HG02759 (cell line): Measurements from ENCODE around the gene CEP164.

ENCODE experiments used
- ATAC-seq: cut with Tn5 transposase; IDR thresholded peaks from one replicate; pipeline ENCODE4 v1.9.1; 2021; ENCODE audit warnings: mild to moderate bottlenecking, moderate library complexity; ENCODE audit not compliant: unreplicated experiment

The CEP164 gene

DNA sequence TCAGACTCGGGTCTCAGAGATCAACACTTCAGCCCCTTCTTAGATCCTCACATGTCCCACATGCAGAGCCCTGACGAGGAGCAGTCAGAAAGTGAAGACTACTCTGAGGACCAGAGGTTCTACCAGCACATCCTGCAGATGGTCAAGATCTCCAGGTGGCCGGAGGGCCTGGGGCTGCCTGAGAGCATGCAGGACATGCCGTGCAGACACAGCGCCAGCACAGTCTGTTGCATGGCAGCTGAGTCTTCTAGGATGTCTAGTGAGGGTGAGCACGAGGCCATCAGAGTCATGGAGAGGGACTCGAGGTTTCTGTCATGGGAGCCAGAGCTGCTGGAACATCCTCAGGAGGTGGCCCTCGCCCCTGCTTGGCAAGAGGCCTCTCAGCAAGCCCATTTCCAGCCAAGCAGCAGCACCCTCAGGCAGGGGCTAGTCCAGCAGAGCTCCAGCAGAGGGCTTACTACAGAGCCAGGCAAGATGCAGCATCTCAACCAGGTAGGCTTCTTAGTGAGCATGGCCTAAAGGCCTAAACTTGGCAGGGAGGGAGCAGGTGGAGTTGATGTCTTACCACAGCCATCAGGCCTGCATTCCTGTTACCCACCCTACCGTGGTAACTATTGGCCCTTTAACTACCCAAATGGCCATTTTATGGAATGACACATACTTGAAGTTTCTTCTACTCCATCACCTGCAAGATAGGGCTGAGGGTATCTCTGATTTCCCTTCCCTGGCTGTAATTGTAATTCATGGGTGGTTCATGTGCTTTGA is 28.7 kb downstream of the CEP164 start:
- no peak for ATAC-seq

DNA sequence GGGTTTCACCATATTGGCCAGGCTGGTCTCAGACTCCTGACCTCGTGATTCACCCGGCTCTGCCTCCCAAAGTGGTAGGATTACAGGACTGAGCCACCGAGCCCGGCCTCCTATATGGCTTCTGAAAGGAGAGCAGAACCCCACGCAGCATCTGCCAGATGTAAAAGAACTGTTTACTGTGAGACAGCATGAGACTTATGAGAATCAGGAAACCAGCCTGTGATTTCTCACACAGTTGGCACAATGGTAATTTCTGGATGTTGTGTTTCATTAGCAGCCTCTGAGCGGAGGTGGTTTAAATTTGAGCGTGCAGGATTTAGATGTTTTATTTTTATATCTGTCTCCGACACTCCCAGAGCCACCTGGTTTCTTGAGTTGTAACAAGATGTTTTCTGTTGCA is 33.8 kb downstream of the CEP164 start:
- ATAC-seq: no peak

DNA sequence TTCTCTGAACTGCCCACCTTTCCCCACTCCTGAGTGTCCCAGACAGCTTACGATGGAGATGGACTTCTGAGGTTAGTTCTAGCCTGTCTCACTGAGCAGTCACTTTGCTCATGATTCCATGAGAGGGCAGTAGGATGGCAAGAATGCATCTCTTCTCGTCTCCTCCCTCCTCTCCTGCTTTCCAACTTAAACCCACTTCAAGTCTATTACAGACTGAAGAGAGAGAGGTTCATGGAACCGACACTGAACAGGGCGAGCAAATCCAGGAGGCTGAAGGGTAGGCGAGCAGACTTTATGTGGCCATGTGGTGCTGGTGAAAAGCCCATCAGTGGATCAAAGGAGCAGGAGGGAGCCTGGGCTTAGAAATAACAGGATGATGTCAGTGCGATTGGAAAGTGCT is 38.6 kb downstream of the CEP164 start:
- ATAC-seq: no peak

DNA sequence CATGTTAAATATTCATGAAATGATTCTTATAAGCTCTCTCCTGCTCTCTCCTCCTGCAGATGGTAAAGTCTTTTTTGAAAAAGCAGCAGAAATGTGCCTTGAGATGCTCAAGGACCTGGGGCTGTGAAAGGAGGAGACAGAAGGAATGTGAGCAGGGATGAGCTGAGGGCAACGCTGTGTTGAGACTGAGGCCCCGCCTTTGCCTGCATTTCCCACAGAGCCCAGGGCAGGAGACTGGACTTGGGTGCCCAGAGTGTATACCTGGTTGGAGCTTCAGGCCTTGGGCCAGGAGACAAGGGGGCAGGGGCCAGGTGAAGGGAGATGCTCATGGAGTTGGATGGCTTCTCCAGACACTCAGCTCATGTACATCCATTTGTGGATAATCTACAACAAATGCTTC is 39.2 kb downstream of the CEP164 start:
- ATAC-seq: no peak

DNA sequence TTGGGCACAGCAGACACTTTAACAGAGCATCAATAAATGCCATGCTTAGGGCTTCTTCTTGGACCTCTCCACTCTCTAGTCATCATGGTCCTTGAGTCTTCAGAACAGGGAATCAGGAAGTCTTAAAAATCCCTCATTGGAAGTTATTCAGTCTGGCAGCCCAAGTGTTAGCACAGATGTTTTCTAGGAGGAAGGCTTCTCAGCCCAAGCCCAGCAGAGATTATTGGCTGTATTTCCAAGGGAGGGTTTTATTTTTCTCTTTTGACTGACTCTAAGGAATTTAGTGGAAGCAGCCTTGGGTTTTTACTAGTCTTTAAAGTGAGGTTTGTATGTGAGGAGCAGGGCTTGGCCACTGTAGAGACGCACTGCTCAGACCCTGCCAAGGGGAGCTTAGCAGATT is 41.9 kb downstream of the CEP164 start:
- no peak for ATAC-seq

DNA sequence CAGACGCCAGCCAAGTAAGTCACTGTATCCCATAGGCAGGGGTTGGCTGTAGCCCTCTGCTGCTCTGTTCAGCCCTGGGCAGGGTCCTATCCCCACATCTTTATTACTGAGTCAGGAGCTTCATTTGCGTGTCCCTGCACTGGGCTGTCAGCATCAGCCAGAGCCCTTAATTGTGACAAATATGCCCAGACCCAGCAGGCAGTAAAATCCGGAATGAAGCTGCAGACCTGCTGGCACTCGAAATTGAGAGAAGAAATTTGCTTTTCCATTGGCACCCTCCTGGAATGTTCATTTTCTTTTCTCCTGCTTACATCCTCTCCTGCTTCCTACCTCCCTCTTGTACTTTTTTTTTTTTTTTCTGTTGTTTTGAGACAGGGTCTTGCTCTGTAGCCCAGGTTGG is 43.8 kb downstream of the CEP164 start:
- ATAC-seq: no peak

DNA sequence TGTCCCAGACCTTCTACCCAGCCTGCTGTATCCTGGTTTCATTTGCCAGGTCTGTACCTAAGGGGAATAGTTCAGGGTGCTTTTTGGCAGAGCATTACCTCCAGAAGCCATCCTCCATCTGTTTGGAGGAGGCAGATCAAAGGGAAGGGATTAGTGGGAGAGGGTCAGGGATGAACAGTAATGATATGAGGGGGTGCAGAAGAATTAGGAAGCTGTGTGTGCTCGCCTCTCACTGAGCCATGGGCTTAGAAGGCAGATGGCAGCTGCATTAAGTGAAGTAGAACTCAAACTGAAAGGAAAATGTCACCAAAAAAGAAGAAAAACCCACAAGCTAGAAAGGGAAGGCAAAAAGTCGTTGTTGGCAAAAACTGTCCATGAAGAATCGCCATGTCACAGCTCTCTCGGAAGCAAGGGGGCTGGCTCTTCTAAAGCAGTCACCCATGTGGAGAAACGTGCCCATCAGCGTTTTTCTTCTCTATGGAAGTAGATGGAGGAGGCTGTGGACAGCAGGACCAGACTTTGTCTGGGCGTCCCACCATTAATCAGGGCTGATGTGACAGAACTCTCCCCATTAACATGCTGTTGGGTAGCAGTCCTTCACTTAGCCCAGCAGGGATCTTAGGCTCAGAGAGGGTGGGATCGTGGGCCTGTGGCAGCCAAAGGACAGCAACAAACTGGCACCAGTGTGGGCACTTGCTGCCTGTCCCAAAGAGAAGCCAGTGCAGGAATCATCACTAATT is 46.8 kb downstream of the CEP164 start:
- ATAC-seq: no peak

DNA sequence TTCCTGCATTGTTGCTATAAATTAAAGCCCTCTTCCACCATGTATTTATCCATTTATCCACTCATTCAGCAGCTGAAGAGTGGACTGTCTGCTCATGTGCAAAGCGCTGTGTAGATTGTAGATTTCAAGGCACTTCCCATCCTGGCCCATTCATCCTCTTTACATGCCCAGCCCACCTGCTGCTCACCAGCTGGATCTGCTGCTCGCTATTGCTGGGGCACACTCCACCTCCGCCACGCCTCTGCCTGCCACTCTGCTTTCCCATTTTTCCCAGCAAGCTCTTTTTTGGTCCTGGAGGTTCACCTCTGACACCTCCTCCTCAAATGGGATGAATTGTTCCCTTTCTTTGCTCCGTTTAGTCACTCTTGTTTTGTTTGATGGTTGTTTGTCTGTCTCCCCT is 48.3 kb downstream of the CEP164 start:
- ATAC-seq: no peak

DNA sequence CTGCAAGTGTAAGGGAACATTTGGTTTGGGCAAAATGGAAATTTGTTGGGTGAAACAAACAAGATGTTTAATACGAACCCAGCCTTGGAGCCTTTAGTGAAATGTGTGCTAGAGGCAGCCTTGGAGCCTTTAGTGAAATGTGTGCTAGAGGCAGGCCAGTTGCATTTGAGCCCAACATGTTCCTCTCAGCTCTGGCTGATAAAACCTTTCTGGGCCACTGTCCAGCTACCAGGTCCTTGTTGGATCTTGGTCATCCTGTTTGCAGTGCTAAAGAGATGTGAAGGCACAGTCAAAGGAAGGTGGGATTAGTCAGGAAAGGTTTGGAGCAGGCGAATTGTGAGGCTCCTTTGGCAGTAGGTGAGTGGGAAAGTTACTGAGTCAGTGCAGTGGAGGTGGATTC is 48.9 kb downstream of the CEP164 start:
- no peak for ATAC-seq

DNA sequence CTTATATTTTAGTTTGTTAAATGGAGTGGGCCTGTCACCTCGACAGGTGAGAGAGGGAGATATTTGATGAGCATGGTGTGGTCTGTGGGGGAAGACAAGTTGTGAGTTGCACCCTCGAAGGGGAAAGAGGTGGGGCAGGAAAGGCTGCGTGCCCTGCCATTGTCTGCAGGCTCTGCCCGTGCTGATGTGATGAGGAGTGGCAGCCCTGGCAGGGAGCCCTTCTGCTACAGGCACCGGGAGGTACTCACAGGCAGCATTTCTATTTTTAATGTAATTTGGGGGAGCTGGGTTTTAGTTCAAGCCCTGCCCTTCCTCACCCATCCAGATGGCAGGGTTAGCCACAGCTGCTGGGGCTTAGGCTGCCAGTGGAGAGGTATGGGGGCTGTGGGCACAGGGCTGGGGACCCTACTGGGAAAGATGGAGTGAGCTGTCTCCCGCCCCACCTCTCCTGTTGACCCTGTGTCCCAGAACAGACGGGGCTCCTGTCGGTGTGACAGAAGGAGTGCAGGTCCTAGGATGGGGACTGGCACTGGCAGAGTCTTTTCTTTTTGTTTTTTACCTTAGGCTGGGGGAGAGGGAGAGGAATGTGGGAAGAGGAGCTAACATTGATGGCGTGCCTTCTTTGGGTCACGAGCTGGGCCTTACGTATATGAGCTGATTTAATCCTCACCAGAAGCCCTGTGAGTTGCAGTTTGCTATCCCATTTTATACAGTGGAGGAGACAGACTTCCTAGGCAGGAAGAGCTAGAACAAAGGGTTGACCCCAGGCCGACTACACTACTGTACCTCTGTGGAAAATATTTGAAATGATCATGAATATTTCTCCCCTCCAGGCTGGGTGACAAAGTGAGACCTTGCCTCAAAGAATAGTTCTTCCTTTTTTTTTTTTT is 51.6 kb downstream of the CEP164 start:
- no peak for ATAC-seq

DNA sequence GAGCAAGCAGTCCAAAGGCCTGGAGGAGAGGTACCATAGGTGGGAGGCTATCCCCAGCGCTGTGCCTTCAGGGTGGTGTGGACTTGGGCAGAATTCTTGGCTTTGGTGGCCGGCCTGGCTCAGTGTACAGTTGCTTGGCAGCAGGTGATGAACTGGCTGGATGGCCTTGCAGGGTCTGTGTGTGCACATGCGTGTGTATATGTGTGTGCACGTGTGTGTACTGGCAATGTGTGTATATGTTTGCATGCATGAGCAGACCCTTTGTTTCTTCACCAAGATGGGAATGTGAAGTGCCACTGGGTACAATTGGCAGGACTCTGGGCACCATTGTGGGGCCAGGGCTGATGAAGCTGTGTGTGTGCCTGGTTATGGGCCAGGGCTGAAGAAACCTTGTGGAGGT is 53.0 kb downstream of the CEP164 start:
- ATAC-seq: no peak

DNA sequence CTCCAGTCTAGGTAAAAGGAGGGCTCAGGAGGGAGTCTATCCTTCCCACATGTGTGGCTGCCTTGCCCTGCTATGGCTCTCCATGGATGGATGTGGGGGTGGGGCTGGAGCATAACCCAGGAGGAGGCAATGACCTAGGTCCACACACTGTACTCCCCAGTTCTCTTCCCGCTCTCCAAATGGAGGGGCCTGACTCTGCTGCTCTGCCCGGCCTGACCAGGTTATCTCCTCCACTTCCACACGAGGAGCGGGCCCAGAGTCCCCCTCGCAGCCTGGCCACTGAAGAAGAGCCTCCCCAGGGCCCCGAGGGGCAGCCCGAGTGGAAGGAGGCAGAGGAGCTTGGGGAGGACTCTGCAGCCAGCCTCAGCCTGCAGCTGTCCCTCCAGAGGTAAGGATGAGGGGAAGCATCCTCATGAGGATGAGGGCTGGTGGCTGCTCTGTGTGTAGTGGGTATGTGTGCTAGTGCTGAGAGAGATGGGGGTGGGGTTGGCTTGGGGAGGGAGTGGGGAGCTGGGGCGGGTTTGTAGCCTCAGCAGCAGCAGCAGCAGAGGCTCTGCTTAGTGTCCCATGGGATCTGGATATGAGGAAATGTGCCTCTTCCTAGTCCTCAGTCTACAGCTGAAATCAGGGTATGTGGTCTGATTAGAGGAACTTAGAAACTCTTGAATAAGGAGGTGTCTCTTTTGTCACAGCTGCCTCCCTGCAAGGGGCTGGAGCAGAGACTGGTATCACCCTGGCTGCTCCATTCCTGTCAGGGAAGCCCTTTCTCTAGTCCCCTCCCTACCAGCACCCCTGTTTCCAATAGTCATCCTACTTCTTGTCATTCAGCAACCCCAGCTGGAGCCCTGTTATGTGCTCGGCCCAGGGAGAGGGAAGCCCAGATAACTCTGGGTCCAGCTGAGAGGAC is 54.1 kb downstream of the CEP164 start:
- no peak for ATAC-seq

DNA sequence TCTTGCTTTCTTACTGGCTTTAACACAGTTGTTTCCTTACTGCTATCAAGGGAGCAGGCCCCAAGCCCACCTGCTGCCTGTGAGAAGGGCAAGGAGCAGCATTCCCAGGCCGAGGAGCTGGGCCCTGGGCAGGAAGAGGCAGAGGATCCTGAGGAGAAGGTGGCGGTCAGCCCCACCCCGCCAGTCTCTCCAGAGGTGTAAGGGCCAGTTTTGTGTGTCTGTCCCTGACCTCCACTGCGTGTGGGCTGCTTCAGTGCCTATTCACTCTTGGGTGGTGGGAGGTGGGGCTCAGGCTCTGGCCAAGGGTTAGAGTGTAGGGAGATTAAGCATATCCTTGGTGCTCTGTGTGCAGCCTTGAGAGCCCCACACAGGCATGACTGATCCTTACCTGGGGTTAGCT is 55.1 kb downstream of the CEP164 start:
- ATAC-seq: no peak

DNA sequence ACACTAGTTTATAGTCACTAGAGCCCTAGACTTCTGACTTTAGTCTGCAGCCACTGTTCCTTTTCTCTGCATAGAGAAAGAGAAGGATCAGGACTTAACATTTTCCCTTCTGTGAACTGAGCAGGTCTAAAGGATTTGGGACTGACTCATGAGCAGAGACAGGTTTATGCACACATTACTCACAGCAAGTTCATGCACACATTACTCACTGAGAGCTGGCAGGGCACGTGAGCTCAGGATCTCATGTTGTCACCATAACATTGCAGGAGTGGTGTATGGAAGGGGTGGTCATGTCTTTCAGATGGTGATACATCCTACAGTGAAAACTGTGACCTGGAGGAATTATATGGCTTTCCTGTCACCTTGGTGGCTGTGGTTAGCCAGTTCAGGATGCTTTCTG is 56.4 kb downstream of the CEP164 start:
- ATAC-seq: no peak

DNA sequence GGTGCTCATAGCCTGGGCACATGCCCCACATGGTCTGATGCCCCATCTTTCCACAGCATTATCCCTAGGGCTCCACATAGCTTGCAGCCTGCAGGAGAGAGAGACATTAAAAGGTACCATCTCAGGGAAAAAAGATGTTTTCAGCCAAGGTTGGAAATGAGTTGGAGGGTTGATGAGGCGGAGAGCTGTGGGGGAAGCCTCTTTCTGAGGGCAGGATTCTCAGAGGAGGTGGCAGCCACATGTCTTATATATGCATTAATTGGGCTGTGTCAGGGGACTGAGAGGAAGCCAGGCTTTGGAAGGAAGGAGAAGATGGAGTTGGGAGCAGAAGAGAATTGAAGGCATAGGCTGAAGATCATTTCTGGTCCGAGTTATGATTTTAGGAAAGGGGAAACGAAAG is 57.8 kb downstream of the CEP164 start:
- no peak for ATAC-seq

DNA sequence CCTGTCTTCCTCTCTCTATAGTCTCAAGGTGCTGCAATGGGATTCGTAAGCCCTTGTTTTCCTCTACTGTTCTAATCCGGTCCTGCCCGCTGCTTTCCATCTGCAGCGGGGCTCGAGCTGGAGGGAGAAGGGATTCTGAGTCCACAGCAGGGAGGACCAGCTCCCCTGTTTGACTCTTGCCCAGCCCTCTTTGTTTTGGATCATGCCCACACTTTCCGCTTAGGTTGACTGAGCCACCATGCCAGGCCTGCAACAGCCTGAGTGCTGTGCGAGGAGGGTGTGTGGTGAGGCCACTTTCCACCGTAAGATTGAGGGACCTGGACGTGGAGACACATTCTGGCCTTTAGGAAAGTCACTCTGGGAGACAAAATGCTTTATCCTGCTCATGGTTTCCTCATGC is 58.3 kb downstream of the CEP164 start:
- no peak for ATAC-seq

DNA sequence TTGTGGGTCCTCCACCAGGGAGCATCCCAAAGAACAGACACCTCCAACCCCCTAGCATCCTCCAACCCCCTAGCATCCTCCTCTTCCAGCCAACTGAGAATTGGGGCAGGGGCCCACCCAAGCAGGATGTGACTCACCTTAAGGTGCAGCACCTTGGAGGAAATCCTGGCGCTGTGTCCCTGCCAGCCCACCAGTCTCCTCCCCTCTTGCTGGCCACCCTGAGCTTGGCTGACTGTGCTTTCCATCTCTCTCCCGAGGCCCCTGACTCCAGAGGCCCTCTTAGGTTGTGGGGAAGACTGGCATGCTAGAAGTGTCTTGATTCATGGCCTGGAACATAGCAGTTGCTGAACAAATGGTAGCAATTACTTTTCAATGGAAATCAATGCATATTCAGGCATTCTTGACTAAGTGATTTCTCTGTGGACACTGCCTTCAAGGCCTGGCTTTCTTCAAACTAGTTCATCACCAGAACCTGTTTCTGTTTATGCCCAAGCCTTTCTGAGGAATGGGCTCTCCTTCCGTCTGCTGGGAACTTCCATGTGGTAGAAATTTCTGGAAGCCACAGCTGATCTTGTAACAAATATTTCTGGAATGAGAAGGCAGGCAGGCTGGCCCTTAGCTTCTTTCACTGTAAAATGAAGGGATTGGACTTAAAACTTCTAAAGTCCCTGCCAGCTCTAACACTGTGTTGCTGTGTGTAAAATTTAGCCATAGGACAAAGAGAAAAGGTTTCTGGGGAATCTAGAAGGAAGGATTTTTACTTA is 60.5 kb downstream of the CEP164 start:
- no peak for ATAC-seq

DNA sequence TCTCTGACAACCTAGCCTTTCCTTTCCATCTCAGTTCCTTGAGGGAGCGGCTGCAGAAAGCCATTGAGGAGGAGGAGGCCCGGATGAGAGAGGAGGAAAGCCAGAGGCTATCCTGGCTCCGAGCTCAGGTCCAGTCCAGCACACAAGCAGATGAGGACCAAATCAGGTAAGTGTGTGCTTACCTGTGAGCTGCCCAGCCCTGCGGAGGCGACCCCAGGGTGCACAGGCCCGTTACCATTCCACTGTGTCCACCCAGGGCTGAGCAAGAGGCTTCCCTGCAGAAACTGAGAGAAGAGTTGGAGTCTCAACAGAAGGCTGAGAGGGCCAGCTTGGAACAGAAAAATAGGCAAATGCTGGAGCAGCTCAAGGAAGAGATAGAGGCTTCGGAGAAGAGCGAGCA is 63.1 kb downstream of the CEP164 start:
- no peak for ATAC-seq

DNA sequence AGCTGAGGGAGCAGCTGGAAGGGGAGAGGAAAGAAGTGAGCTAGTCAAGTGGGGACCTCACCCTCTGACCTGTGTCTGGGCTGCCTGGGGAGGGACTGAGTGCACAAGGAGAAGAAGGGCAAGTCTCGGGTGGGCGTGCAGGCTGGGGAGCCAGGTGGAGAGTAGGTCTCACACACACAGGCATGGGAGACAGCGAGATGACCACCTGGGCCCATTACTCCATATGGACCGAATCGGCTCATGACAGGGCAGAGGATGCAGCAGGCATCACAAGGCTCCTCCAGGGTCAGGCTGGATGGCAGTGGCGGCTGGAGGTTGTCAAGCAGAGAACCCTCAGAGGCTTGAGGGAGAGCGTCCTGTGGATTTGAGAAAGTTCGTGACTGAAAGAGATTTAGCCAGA is 63.5 kb downstream of the CEP164 start:
- no peak for ATAC-seq
